Fibroblast of the aortic adventitia (primary cell): ENCODE data around the gene AP3S2. TPM values are rescaled to one million over a fixed set of nuclear protein-coding genes. Genes with fewer than 3 reads are reported as not detected.

Source experiments
- DNase-seq: peaks from one replicate; pipeline ENCODE4 v3.0.0-alpha.2; 2010; ENCODE audit warnings: low read depth
- H3K4me3 ChIP-seq: 2 replicates; pipeline ENCODE4 v1.5.1; 2011; ENCODE audit warnings: low read depth, mild to moderate bottlenecking, control low read depth, low read length, moderate library complexity
- CTCF ChIP-seq: IDR thresholded peaks from 2 replicates; pipeline ENCODE4 v1.5.1; 2011; ENCODE audit warnings: mild to moderate bottlenecking, low read length, control low read depth, inconsistent platforms; ENCODE audit not compliant: insufficient read depth
- total RNA-seq: library from RNA; depleted of rRNA; stranded (reverse); fragments of >200 nt; gene quantifications from 2 replicates; pipeline ENCODE4 v1.2.3, GENCODE V29; 2012; ENCODE audit warnings: low replicate concordance

AP3S2 gene
- total RNA-seq, 1 donor, result 63.5 TPM

- DNase-seq, result peak; percentile 73
- no peak overlapping the region for H3K4me3 ChIP-seq
- TF ChIP-seq CTCF, result no peak
Measured at GRCh38 chr15:89822951-89823711, 70.7 kb downstream of the AP3S2 start.

DNA sequence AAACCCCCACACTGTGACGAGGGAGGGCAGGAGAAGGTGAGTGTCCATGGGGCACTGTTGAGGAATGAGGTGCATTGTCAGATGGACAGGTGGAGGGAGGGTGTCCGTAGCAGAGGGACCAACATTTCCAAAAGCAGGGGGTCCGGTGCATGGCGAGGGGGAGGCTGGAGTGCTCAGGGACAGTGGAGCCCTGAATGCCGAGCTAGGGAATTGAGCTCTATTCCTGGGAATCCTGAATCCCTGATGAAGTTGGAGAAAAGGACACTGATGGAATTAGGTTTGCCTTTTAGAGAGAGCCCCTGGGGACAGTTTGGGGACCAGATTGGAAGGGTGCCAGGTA lies 71.2 kb downstream of the AP3S2 start:
- no peak for DNase-seq
- H3K4me3 ChIP-seq, result no peak overlapping the region
- TF ChIP-seq CTCF, result no peak

- no peak overlapping the region for H3K4me3 ChIP-seq
- no peak for DNase-seq
- TF ChIP-seq CTCF, result no peak
Measured at GRCh38 chr15:89822026-89822425, 71.8 kb downstream of the AP3S2 start.

- H3K4me3 ChIP-seq, result peak overlapping the region; percentile 34
- TF ChIP-seq CTCF, result no peak
- DNase-seq, result peak; percentile 82
Measured at GRCh38 chr15:89820666-89821611, 72.9 kb downstream of the AP3S2 start.

- H3K4me3 ChIP-seq, result no peak overlapping the region
Measured at GRCh38 chr15:89818287-89818686, 75.5 kb downstream of the AP3S2 start.

More at GRCh38 chr15:89818287-89818686, 75.5 kb downstream of the AP3S2 start:
- TF ChIP-seq CTCF, result no peak
- DNase-seq, result no peak
